Upper lobe of left lung (tissue), 6 donors: ENCODE measurements around the gene NCOA1. TPM values are rescaled to one million over a fixed set of nuclear protein-coding genes. Genes with fewer than 3 reads are reported as not detected.

Experiments used
- ATAC-seq, 2 donors: fragments of 200-7000 bp; cut with Tn5 transposase; one replicate each; pipeline ENCODE4 v1.9.1; 2022; ENCODE audit warnings: mild to moderate bottlenecking in 2 of 2, moderate library complexity in 2 of 2; ENCODE audit not compliant: low FRiP score in 2 of 2
- DNase-seq, 2 donors: peaks; one replicate each; pipeline ENCODE4 v3.0.0-alpha.2; 2019 to 2020
- H3K27ac ChIP-seq, 4 donors: fragments of 200-600 bp; sonication (generic); one replicate each; pipeline ENCODE4 v1.5.1; 2016 to 2019
- H3K27me3 ChIP-seq, 4 donors: fragments of 200-600 bp; sonication (generic); one replicate each; pipeline ENCODE4 v1.5.1; 2017 to 2019
- H3K36me3 ChIP-seq, 4 donors: fragments of 200-600 bp; sonication (generic); one replicate each; pipeline ENCODE4 v1.5.1; 2016 to 2019
- H3K4me1 ChIP-seq, 4 donors: fragments of 200-600 bp; sonication (generic); one replicate each; pipeline ENCODE4 v1.5.1; 2018 to 2019
- H3K4me3 ChIP-seq, 4 donors: fragments of 200-600 bp; sonication (generic); one replicate each; pipeline ENCODE4 v1.5.1; 2017 to 2019; ENCODE audit warnings: mild to moderate bottlenecking in 2 of 4, moderate library complexity in 1 of 4
- H3K9me3 ChIP-seq, 4 donors: fragments of 200-600 bp; sonication (generic); one replicate each; pipeline ENCODE4 v1.5.1; 2018 to 2019
- CTCF ChIP-seq, 6 experiments: fragments of 450-650 bp in 4 of 6; fragments of 200-600 bp in 2 of 6; sonication (generic) in 2 of 6; IDR thresholded peaks; one replicate each; pipeline ENCODE4 v1.5.1; 2016 to 2019; ENCODE audit warnings: antibody characterized with exemption in 6 of 6
- EP300 ChIP-seq, 4 donors: sonication (generic); formaldehyde crosslinking; IDR thresholded peaks; one replicate each; pipeline ENCODE4 v1.5.1; 2017; ENCODE audit warnings: antibody characterized with exemption in 4 of 4, control low read depth in 2 of 4
- POLR2A ChIP-seq, 4 donors: fragments of 450-650 bp; IDR thresholded peaks; one replicate each; pipeline ENCODE4 v1.5.1; 2016 to 2017; ENCODE audit warnings: antibody characterized with exemption in 4 of 4, mild to moderate bottlenecking in 2 of 4
- POLR2AphosphoS5 ChIP-seq, 2 donors: sonication (generic); formaldehyde crosslinking; IDR thresholded peaks; one replicate each; pipeline ENCODE4 v1.5.1; 2017; ENCODE audit warnings: antibody characterized with exemption in 2 of 2
- WGBS, 2 donors: methylation state at CpG; one replicate each; pipeline ENCODE4 v1.1.5; 2017 to 2018; 5-methylcytosine and 5-hydroxymethylcytosine counted together
- total RNA-seq, 6 donors: library from RNA; depleted of rRNA in 4 of 6; stranded (reverse); fragments of >200 nt in 4 of 6; gene quantifications; one replicate each; pipeline versions ENCODE4 v1.1.0 to v1.2.1, GENCODE V29; 2016 to 2021
- donor health status: DM: no; HTN: no; CAD: no; lungs with moderate emphysema.
- donor health status: DM: no; HTN: yes; CAD: no; lungs with severe emphysema.

The NCOA1 gene
- total RNA-seq, 6 donors from 2014 or later = 38.3 to 68.1 (median 42.5) TPM

- no peak for DNase-seq
- H3K36me3 ChIP-seq = no peaks in the 10 kb centered on the region
- no peak for TF ChIP-seq POLR2A (IDR thresholded peaks at IDR 0.05)
- no peak for TF ChIP-seq EP300 (IDR thresholded peaks at IDR 0.05)
- no peak for TF ChIP-seq POLR2AphosphoS5 (IDR thresholded peaks at IDR 0.05)
- no peak for TF ChIP-seq CTCF (IDR thresholded peaks at IDR 0.05)
- no peak for ATAC-seq
- 33 to 47% methylated on average over 1 of the region's 1 CpG for WGBS, 2 donors
- H3K9me3 ChIP-seq = no peaks in the 10 kb centered on the region
- H3K27me3 ChIP-seq = no peaks in the 10 kb centered on the region
- peaks cover 29 to 50% (median 45%) of the 10 kb centered on the region in 4 donors for H3K4me1 ChIP-seq
- H3K4me3 ChIP-seq = peak overlapping the region in 1 of 4 donors; percentile 93
- H3K27ac ChIP-seq = peak overlapping the region in 1 of 4 donors; percentile 97
Measured at GRCh38 chr2:24493713-24494112, 2.7 kb downstream of the NCOA1 start.

- peaks cover 29 to 50% (median 45%) of the 10 kb centered on the region in 4 donors for H3K4me1 ChIP-seq
- DNase-seq (no peak), ATAC-seq (no peak)
- H3K4me3 ChIP-seq = no peak overlapping the region
- no peaks in the 10 kb centered on the region for H3K36me3 ChIP-seq
- no peak for TF ChIP-seq POLR2AphosphoS5 (IDR thresholded peaks at IDR 0.05)
- no peak for TF ChIP-seq CTCF (IDR thresholded peaks at IDR 0.05)
- no peak for TF ChIP-seq EP300 (IDR thresholded peaks at IDR 0.05)
- no peak for TF ChIP-seq POLR2A (IDR thresholded peaks at IDR 0.05)
- H3K9me3 ChIP-seq = no peaks in the 10 kb centered on the region
- WGBS, 2 donors = 83 to 90% methylated on average over 7 of the region's 7 CpGs
- no peak overlapping the region for H3K27ac ChIP-seq
- no peaks in the 10 kb centered on the region for H3K27me3 ChIP-seq
Measured at GRCh38 chr2:24494410-24494809, 3.4 kb downstream of the NCOA1 start.

- Histone ChIP-seq H3K4me3 (no peak overlapping the region), H3K27me3 (no peaks in the 10 kb centered on the region), H3K36me3 (no peaks in the 10 kb centered on the region), H3K4me1 (peaks cover 18 to 43% (median 37%) of the 10 kb centered on the region in 4 donors), H3K9me3 (no peaks in the 10 kb centered on the region), H3K27ac (no peak overlapping the region)
- ATAC-seq (no peak), DNase-seq (no peak)
- TF ChIP-seq POLR2AphosphoS5 (IDR thresholded peaks at IDR 0.05) (no peak), CTCF (IDR thresholded peaks at IDR 0.05) (no peak), POLR2A (IDR thresholded peaks at IDR 0.05) (no peak), EP300 (IDR thresholded peaks at IDR 0.05) (no peak)
- 87 to 98% methylated on average over 4 of the region's 4 CpGs for WGBS, 2 donors
Measured at GRCh38 chr2:24495451-24495850, 4.4 kb downstream of the NCOA1 start.

- peaks cover 17 to 43% (median 37%) of the 10 kb centered on the region in 4 donors for H3K4me1 ChIP-seq
Measured at GRCh38 chr2:24496959-24497358, 5.9 kb downstream of the NCOA1 start.

More at GRCh38 chr2:24496959-24497358, 5.9 kb downstream of the NCOA1 start:
- DNase-seq (no peak), ATAC-seq (no peak)
- Histone ChIP-seq H3K4me3 (no peak overlapping the region), H3K27ac (no peak overlapping the region), H3K9me3 (no peaks in the 10 kb centered on the region), H3K27me3 (no peaks in the 10 kb centered on the region), H3K36me3 (no peaks in the 10 kb centered on the region)
- no peak for TF ChIP-seq POLR2A (IDR thresholded peaks at IDR 0.05)
- TF ChIP-seq EP300 (IDR thresholded peaks at IDR 0.05) = no peak
- no peak for TF ChIP-seq CTCF (IDR thresholded peaks at IDR 0.05)
- TF ChIP-seq POLR2AphosphoS5 (IDR thresholded peaks at IDR 0.05) = no peak
- 71 to 72% methylated on average over 4 of the region's 4 CpGs for WGBS, 2 donors
